C4-2B (cell line): ENCODE data around the gene JARID2.

Experiments used
- ZFX ChIP-seq: fragments of 450-650 bp; IDR thresholded peaks from 2 replicates; pipeline ENCODE4 v1.6.1; 2017
- TF ChIP-seq, protein P1 (sequence below): fragments of 450-650 bp; conservative IDR thresholded peaks from 2 replicates; pipeline ENCODE4 v1.5.1; 2017; ENCODE audit warnings: mild to moderate bottlenecking

DNA sequence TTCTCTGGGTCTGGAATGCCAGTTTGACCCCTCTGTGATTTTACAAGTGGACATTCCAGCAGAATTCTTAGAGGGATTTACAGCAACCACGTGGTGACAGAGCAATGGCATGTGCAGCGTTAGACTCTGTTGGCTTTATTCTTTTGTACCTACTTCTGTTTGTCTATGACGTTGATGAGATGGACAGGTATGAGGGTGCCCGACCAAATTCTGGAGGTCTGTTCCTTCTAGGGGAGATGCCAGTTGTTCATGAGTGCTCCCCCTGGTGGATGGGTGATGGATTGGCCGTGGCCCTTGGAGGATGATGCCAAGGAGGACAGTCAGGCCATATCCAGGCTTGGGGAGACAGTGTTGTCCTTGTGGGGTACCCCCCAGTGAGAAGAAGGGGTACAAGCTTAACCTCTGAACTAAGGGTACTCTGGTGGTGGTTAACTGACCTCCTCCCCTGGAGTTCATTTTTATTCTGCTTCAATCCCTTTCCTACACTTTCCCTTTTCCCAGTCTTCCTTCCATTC is 218.4 kb downstream of the JARID2 start:
- TF ChIP-seq ZFX, result no peak
- TF ChIP-seq, protein P1, sequence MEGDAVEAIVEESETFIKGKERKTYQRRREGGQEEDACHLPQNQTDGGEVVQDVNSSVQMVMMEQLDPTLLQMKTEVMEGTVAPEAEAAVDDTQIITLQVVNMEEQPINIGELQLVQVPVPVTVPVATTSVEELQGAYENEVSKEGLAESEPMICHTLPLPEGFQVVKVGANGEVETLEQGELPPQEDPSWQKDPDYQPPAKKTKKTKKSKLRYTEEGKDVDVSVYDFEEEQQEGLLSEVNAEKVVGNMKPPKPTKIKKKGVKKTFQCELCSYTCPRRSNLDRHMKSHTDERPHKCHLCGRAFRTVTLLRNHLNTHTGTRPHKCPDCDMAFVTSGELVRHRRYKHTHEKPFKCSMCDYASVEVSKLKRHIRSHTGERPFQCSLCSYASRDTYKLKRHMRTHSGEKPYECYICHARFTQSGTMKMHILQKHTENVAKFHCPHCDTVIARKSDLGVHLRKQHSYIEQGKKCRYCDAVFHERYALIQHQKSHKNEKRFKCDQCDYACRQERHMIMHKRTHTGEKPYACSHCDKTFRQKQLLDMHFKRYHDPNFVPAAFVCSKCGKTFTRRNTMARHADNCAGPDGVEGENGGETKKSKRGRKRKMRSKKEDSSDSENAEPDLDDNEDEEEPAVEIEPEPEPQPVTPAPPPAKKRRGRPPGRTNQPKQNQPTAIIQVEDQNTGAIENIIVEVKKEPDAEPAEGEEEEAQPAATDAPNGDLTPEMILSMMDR, result peak; percentile 86
